HG02884 (cell line): ENCODE data around the gene BATF.

Experiments used
- ATAC-seq: cut with Tn5 transposase; IDR thresholded peaks from one replicate; pipeline ENCODE4 v1.9.1; 2021; ENCODE audit warnings: mild to moderate bottlenecking, moderate library complexity; ENCODE audit not compliant: unreplicated experiment

Gene BATF

GRCh38 chr14:75559451-75560222 is 37.4 kb downstream of the BATF start:
- no peak for ATAC-seq

GRCh38 chr14:75561013-75561432 is 38.8 kb downstream of the BATF start:
- no peak for ATAC-seq

GRCh38 chr14:75562089-75562488 is 39.8 kb downstream of the BATF start:
- ATAC-seq: no peak

DNA sequence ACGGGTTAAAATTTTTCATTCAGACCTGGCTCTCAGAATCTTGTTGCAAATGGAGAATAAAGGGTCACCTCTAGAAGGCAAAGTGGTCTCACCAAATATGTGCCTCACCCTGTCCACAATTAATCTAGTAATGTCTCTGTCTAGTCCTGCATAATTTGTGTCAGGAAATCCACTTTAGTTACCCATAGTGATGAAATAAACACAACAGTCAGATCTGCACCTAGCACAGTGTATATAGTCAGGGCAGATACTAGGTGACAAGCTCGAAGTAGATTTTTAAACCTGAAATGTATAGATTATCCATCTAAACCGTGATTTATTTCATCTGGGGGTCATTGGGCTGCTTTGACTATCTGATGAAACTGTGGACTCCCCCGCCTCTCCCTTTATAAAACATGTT is 40.2 kb downstream of the BATF start:
- no peak for ATAC-seq

- ATAC-seq: no peak
Observed at GRCh38 chr14:75563931-75564330, 41.7 kb downstream of the BATF start.

DNA sequence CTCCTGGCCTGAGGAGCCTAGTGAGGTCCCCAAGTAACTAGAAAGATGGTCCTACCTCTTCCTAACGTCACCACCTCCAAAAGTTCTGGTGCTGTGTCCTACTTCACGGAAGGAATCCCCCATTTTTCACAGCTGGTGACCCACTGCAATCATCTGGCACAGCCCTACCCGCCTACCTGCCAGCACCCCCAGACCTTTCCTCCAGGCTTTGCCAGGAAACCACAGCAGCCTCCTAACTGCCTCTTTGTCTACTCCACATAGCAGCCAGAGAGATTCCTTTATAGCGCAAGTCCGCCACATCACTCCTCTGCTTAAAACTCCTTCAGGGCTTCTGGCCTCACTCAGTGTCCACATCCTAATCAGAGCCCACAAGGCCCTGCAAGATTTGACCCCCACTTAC is 42.8 kb downstream of the BATF start:
- ATAC-seq: no peak

DNA sequence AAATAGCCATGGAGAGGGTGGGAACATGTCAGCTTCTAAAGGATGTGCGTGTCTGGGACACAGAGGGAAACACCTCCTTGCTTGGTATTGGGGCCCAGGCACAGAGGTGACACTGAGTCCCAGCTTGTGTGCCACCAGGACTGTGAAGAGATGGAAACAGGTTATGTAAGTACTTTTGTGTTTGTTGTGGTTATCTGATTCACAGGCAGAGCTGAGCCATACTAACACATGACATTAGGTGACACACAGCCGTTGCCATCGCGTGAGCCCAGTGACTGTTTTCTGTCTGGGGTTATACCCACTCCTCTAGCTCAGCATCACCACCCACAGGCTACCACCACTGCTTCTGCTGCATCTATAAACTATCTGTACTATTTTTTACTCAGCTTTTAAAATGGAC is 44.1 kb downstream of the BATF start:
- no peak for ATAC-seq

- ATAC-seq: no peak
Observed at GRCh38 chr14:75566752-75567151, 44.5 kb downstream of the BATF start.

- ATAC-seq: no peak
Observed at GRCh38 chr14:75568140-75568539, 45.9 kb downstream of the BATF start.

DNA sequence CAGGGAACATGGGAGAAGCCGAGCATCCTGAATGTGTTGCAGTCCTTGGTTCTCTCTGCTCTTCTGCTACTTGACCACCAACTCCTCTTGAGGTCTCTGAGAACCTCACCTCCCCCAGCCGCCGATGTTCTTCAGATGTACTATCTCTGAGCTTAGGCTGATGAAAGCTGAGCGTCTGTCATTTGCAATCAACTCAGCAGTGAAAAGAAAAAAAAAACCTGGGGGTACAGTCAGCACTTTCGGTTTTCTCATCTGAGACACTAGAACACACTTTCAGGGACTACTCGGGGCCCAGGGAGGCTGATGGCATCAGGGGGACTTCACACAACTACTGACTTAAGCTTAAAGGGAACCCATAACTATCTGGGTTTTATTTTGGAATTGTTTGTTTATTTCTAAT is 46.5 kb downstream of the BATF start:
- ATAC-seq: no peak

GRCh38 chr14:75570797-75571196 is 48.5 kb downstream of the BATF start:
- ATAC-seq: no peak

- no peak for ATAC-seq
Observed at GRCh38 chr14:75572104-75572503, 49.8 kb downstream of the BATF start.

DNA sequence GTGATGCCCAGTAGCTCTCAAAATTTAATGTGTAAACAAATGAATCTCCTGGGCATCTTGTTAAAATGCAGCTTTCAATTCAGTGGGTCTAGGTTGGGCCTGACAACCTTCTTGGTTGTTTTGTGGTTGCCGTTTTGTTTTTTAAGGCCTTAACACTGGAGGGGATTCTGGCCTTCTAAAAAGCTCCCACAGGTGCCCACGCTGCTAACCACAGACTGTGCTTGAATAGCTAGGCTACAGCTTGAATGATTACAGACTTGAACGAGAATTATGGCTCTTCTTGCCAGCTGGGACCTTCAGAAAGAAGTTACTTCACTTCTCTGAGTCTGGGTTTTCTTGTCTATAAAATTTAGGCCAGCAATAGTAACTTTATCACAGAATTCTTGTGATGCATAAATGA is 54.8 kb downstream of the BATF start:
- no peak for ATAC-seq

GRCh38 chr14:75577729-75578101 is 55.4 kb downstream of the BATF start:
- ATAC-seq: peak; percentile 69

DNA sequence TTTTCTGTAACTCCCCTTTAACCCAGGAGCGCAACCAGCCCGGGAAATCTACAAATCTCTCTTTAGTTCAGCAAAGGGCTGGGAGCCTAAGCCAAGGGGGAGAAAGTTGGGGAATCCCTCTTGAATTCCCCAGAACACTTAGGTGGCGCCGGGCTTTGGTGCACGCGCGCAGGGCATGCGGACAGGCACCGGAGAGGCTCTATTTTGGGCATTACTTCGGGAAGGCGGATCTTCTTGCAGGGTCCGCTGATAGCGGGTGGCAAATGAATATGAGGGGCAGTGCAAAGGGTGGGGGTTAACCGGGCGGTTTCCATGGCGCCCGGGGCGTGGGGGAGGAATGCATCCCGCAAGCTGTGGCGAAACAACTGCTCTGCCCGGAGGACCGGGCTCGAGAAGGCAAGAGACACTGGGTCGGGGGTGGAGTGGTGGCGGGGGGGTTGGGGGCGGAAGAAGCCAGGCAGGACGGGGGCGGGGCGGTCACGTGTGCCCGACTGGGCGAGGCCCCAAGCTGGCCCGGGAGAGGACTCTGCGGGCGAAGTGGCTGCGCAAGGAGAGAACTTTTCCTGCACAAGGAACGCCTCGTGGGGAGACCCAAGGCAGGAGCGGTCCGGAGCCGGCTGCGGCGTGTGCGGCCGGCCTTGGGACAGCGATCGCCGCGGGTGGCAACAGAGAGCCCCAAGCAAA is 56.0 kb downstream of the BATF start, which contains the start of gene FLVCR2:
FLVCR2 (plus strand) TSS at position 519 of the 684 bp plus-strand sequence. CDS start 353 bp downstream, outside the sequence.
- ATAC-seq: peak; percentile 32

GRCh38 chr14:75578786-75579337 is 56.6 kb downstream of the BATF start:
- no peak for ATAC-seq

DNA sequence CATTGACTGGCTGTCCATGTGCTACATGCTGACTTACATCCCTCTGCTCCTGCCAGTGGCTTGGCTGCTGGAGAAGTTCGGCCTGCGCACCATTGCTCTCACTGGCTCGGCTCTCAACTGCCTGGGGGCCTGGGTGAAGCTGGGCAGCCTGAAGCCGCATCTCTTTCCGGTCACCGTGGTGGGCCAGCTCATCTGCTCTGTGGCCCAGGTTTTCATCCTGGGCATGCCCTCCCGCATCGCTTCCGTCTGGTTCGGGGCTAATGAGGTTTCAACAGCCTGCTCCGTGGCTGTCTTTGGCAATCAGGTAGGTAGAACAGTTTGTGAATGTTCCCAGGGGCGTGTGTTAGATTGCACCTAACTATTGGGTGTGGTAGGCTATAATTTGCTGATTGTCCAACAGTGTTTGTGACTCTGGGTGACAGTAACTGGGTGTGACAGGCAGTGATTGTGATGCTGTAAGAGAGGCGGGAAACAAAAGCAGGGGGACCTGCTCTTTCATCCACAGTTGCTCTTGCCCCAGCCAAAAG is 57.1 kb downstream of the BATF start:
- no peak for ATAC-seq

DNA sequence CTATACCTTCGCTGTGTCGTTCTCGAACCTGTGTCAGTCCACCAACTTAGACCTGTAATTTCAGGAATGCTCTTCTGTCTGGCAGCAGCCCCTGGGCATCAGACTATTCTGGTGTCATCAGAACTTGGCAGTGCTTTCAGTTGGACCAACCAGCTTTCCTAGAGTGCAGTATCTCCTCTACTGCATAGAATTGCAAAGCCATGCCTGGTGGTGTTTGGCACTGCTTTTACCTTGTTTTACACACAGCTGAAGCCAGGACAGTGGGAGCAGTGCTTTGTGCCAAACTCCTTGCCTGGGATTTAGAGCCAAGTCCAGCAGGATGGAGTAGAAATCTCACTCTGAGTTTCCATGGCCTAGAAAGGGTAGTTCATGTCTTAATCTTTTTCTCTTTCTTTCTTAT is 57.6 kb downstream of the BATF start:
- no peak for ATAC-seq

DNA sequence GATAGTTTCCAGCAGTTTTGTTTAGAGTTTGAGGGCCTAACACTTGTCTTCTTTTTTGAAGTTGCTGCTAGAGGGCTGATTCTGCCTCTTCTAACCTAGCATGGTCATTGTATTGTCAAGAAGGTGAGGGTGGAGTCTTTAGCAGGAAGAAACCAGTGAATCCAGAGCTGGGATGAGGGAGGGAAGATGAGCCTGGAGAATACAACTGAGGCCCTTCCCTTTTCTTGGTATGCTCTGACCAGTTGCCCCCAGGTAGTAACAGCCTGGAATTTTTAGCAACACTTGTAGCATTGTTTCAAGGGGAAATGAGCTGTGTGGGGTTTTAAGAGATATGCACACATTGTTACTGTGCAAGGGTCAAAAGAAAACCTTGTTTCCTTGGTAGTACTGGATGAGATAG is 65.1 kb downstream of the BATF start:
- no peak for ATAC-seq

DNA sequence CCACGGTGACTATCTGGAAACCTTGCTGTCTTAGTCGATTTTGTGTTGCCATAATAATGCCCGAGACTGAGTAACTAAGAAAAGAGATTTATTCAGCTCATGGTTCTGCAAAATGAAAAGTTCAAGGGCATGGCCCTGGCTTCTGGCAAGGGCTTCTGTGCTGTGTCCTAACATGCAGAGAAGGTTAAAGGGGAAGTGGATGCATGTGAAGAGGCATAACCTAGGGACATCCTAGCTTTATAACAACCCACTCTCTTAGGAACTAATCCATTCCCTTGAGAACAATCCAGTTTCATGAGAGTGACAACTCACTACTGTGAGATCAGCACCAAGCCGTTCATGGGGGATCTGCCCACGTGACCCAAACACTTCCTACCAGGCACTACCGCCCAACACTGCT is 67.7 kb downstream of the BATF start:
- no peak for ATAC-seq

DNA sequence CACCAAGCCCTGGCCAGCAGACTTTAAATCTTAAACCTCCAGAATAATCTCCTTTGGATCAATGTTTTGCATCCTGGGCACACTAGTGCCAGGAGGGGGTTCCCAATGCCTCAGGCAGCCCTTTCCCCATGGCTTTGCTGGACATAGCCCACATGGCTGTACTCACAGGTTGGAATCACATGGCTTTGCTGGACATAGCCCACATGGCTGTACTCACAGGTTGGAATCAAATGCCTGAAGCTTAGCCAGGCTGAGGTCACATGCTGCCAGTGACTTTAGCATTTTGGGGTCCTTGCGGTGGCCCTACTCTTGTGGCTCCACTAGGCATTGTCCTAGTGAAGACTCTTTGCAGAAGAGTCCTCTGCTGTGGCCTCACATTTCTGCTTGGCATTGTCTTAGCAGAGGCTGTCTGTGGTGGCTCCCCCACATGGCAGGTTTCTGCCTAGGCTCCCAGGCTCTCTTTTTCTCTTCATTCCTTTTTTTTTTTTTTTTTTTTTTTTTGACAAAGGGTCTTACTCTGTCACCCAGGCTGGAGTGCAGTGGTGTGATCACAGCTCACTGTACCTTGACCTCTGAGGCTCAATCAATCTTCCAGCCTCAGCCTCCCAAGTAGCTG is 69.2 kb downstream of the BATF start:
- no peak for ATAC-seq
